GM19463 (cell line): ENCODE data around the gene CCN6.
"Not testable (repeated sequence)": the region's sequence is repeated elsewhere in the genome, so short reads cannot be mapped to it uniquely, and the experiment has no call there.

ENCODE experiments used
- ATAC-seq: cut with Tn5 transposase; IDR thresholded peaks from one replicate; pipeline ENCODE4 v1.9.1; 2021; ENCODE audit warnings: mild to moderate bottlenecking, moderate library complexity; ENCODE audit not compliant: unreplicated experiment

Gene CCN6

GRCh38 chr6:112049026-112049799 lies 4.7 kb upstream of the CCN6 start:
- ATAC-seq: no peak

GRCh38 chr6:112049996-112050395 lies 3.9 kb upstream of the CCN6 start:
- ATAC-seq: no peak

- no peak for ATAC-seq
Observed at GRCh38 chr6:112050429-112050828, 3.5 kb upstream of the CCN6 start.

- not testable (repeated sequence) for ATAC-seq
Observed at GRCh38 chr6:112051251-112051740, 2.6 kb upstream of the CCN6 start.

- ATAC-seq: no peak
Observed at GRCh38 chr6:112054555-112055190, 769 bp downstream of the CCN6 start.

GRCh38 chr6:112058243-112059032 lies 4.5 kb downstream of the CCN6 start:
- no peak for ATAC-seq

GRCh38 chr6:112061605-112062004 lies 7.7 kb downstream of the CCN6 start:
- ATAC-seq: no peak

- ATAC-seq: no peak
Observed at GRCh38 chr6:112062966-112063365, 9.1 kb downstream of the CCN6 start.

- no peak for ATAC-seq
Observed at GRCh38 chr6:112065426-112065986, 11.6 kb downstream of the CCN6 start.

GRCh38 chr6:112066606-112067005 lies 12.7 kb downstream of the CCN6 start:
- no peak for ATAC-seq

- ATAC-seq: no peak
Observed at GRCh38 chr6:112081569-112081968, 27.7 kb downstream of the CCN6 start.

GRCh38 chr6:112085286-112086065 lies 31.6 kb downstream of the CCN6 start:
- ATAC-seq: no peak

GRCh38 chr6:112086744-112087135 lies 32.8 kb downstream of the CCN6 start:
- ATAC-seq: peak; percentile 9

- peak; percentile 95 for ATAC-seq
Observed at GRCh38 chr6:112087136-112087911, 33.4 kb downstream of the CCN6 start, which contains the start of the genes FAM229B and TUBE1. FAM229B (plus strand) TSS chr6:112087591; CDS start chr6:112099284, 11,693 bp downstream. TUBE1 (minus strand) TSS chr6:112087482; CDS start chr6:112087434, 48 bp downstream.

- no peak for ATAC-seq
Observed at GRCh38 chr6:112087916-112088315, 34.0 kb downstream of the CCN6 start.

- ATAC-seq: no peak
Observed at GRCh38 chr6:112096901-112097300, 43.0 kb downstream of the CCN6 start.

GRCh38 chr6:112100561-112100960 lies 46.7 kb downstream of the CCN6 start:
- no peak for ATAC-seq

- not testable (repeated sequence) for ATAC-seq
Observed at GRCh38 chr6:112106026-112106425, 52.1 kb downstream of the CCN6 start.

- ATAC-seq: no peak
Observed at GRCh38 chr6:112106562-112106961, 52.7 kb downstream of the CCN6 start.
